Pancreas (tissue), 10 donors: ENCODE results near the gene C19orf44. TPM values are rescaled to one million over a fixed set of nuclear protein-coding genes. Genes with fewer than 3 reads are reported as not detected.
"Not testable (repeated sequence)": the region's sequence is repeated elsewhere in the genome, so short reads cannot be mapped to it uniquely, and the experiment has no call there.

Experiments used
- ATAC-seq, 4 donors: fragments of 200-7000 bp; cut with Tn5 transposase; one replicate each; pipeline versions ENCODE4 v1.8.0 to v1.9.1; 2020; ENCODE audit warnings: mild to moderate bottlenecking in 4 of 4, moderate library complexity in 4 of 4
- DNase-seq, 6 donors: peaks; one replicate each; pipeline ENCODE4 v3.0.0-alpha.2; 2020
- FAIRE-seq: peaks from 2 replicates; lab custom pipeline; 2012; peaks lifted over from hg19 to GRCh38; lab: Jason Lieb, UNC
- H3K27ac ChIP-seq, 4 donors: fragments of 200-600 bp; sonication (generic); 1 replicate in 3 of 4; 2 replicates in 1 of 4; pipeline versions ENCODE4 v1.5.0 to v1.8.0; 2020
- H3K27me3 ChIP-seq, 4 donors: fragments of 200-600 bp; one replicate each; pipeline ENCODE4 v1.8.0; 2021
- H3K36me3 ChIP-seq, 3 donors: fragments of 200-600 bp; sonication (generic) in 1 of 3; one replicate each; pipeline versions ENCODE4 v1.5.0 to v1.8.0; 2020 to 2021
- H3K4me1 ChIP-seq, 3 donors: fragments of 200-600 bp; one replicate each; pipeline ENCODE4 v1.8.0; 2021
- H3K4me3 ChIP-seq, 4 donors: fragments of 200-600 bp; sonication (generic) in 2 of 4; one replicate each; pipeline versions ENCODE4 v1.5.0 to v1.8.0; 2020 to 2021
- H3K9me3 ChIP-seq, 4 donors: fragments of 200-600 bp; one replicate each; pipeline ENCODE4 v1.8.0; 2021
- CTCF ChIP-seq, 4 donors: fragments of 200-600 bp; sonication (generic) in 3 of 4; IDR thresholded peaks; one replicate each; pipeline versions ENCODE4 v1.5.0 to v1.8.0; 2021; ENCODE audit warnings: antibody characterized with exemption in 4 of 4
- WGBS, 2 donors: extraction: QIAGEN DNeasy Blood & Tissue Kit; methylation state at CpG; one replicate each; pipeline ENCODE4 v1.1.7; 2013; 5-methylcytosine and 5-hydroxymethylcytosine counted together
- intact Hi-C, 3 donors: fragments of 100-400 bp; cut with DNase I; formaldehyde crosslinking; loops; one replicate each; pipeline versions ENCODE4 v1.11.1 to v1.14.2; 2022
- polyA plus RNA-seq, 2 donors: library from polyadenylated mRNA; stranded (reverse); fragments of 200-250 nt; gene quantifications; one replicate each; pipeline ENCODE4 v1.2.3, GENCODE V29; 2013
- total RNA-seq, 6 donors: library from RNA; stranded (reverse); fragmentation: NEBNext Ultra II Directional in 4 of 6; extraction: Animal tissue kit (Norgen Biotek cat#: 25700) in 4 of 6; gene quantifications; one replicate each; pipeline versions ENCODE4 v1.2.1 to v1.2.4, GENCODE V29; 2021 to 2023
- donor health status: healthy with polysubstance abuse.
- donor health status: DM: no; HTN: no; CAD: no; lungs with moderate emphysema.
- donor health status: DM: no; HTN: no; CAD: no.
- donor health status: control.
- donor health status: control.
- donor health status: Bipolar disorder and iron deficiency.
- donor health status: DM: yes; HTN: yes; CAD: no.
- donor health status: DM: no; HTN: no; CAD: no.
- donor health status: DM: no; HTN: no; CAD: no.
- donor health status: DM: yes; HTN: yes; CAD: no.

The C19orf44 gene
- total and polyA plus RNA-seq, 8 donors: 1.9 to 7.4 (median 3.6) TPM

- Histone ChIP-seq H3K4me3 (no peak overlapping the region), H3K27ac (no peak overlapping the region), H3K9me3 (no peaks in the 10 kb centered on the region), H3K27me3 (no peaks in the 10 kb centered on the region), H3K36me3 (no peaks in the 10 kb centered on the region), H3K4me1 (peaks cover 0 to 13% (median 6%) of the 10 kb centered on the region in 3 donors)
- WGBS, 2 donors: 80 to 81% methylated on average over 13 of the region's 13 CpGs
- intact Hi-C loops: no loop called here
- FAIRE-seq (no peak), ATAC-seq (no peak), DNase-seq (no peak)
- no peak for TF ChIP-seq CTCF (IDR thresholded peaks at IDR 0.05)
Measured at GRCh38 chr19:16473875-16474392, 22.3 kb upstream of the C19orf44 start.

- TF ChIP-seq CTCF (IDR thresholded peaks at IDR 0.05): no peak
- no peaks in the 10 kb centered on the region for H3K9me3 ChIP-seq
- H3K27ac ChIP-seq: no peak overlapping the region
- no peaks in the 10 kb centered on the region for H3K27me3 ChIP-seq
- no peak for DNase-seq
- FAIRE-seq: no peak
- 56 to 70% methylated on average over 3 of the region's 3 CpGs for WGBS, 2 donors
- H3K36me3 ChIP-seq: no peaks in the 10 kb centered on the region
- intact Hi-C loops: no loop called here
- no peak for ATAC-seq
- no peaks in the 10 kb centered on the region for H3K4me1 ChIP-seq
- no peak overlapping the region for H3K4me3 ChIP-seq
Measured at GRCh38 chr19:16476401-16476800, 19.8 kb upstream of the C19orf44 start.

- H3K27me3 ChIP-seq: no peaks in the 10 kb centered on the region
- FAIRE-seq (no peak), DNase-seq (no peak), ATAC-seq (no peak)
- no peaks in the 10 kb centered on the region for H3K9me3 ChIP-seq
- WGBS, 2 donors: 93 to 100% methylated on average over 1 of the region's 1 CpG
- H3K27ac ChIP-seq: no peak overlapping the region
- no peaks in the 10 kb centered on the region for H3K4me1 ChIP-seq
- no peak for TF ChIP-seq CTCF (IDR thresholded peaks at IDR 0.05)
- H3K36me3 ChIP-seq: no peaks in the 10 kb centered on the region
- no peak overlapping the region for H3K4me3 ChIP-seq
- intact Hi-C loops: no loop called here
Measured at GRCh38 chr19:16477311-16477710, 18.9 kb upstream of the C19orf44 start.

- Histone ChIP-seq H3K27me3 (no peaks in the 10 kb centered on the region), H3K4me3 (no peak overlapping the region), H3K9me3 (no peaks in the 10 kb centered on the region), H3K27ac (no peak overlapping the region), H3K36me3 (no peaks in the 10 kb centered on the region), H3K4me1 (no peaks in the 10 kb centered on the region)
- intact Hi-C loops: no loop called here
- ATAC-seq (no peak), DNase-seq (no peak), FAIRE-seq (no peak)
- TF ChIP-seq CTCF (IDR thresholded peaks at IDR 0.05): no peak
- WGBS, 2 donors: 75 to 83% methylated on average over 7 of the region's 7 CpGs
Measured at GRCh38 chr19:16482745-16483144, 13.4 kb upstream of the C19orf44 start.

GRCh38 chr19:16486476-16486875 is 9.7 kb upstream of the C19orf44 start:
- intact Hi-C loops, H3K4me3 ChIP-seq, DNase-seq, H3K9me3 ChIP-seq, ATAC-seq, H3K27me3 ChIP-seq, FAIRE-seq, H3K36me3 ChIP-seq, H3K27ac ChIP-seq: not testable (repeated sequence)
- 90 to 92% methylated on average over 4 of the region's 4 CpGs for WGBS, 2 donors
- peaks cover 9 to 11% (median 10%) of the 10 kb centered on the region in 3 donors for H3K4me1 ChIP-seq
